ENCODE results near the gene OR7A5. TPM values are rescaled to one million over a fixed set of nuclear protein-coding genes. Genes with fewer than 3 reads are reported as not detected.

The OR7A5 gene
- polyA plus RNA-seq, 1 donor from 2014 or later = not detected

DNA sequence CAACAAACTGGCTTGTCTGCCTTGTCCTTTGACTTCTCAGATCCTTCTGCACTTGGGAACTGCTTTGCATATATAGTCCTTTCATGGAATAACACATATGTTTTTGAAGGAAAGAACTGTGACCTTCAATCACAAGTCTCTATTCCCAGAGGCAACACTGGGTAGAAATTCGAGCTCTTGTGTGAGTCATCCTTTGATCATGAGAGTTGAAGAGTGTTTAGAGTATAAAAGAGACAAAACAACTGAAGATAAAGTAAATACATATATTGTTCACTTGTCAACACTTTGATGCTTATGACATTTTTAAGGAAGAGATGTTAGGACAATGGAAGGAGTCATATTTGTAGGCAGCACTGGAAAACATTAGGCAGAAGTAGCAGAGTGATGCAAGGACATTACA, 5.2 kb upstream of the OR7A5 start:
- Histone ChIP-seq H3K4me2 (ENCODE audit: low read length) (no peak overlapping the region), H3K9ac (ENCODE audit: low read length) (no peak overlapping the region), H3K79me2 (replicated peaks; ENCODE audit: insufficient read depth, low read length) (no peaks in the 10 kb centered on the region), H3K9me3 (ENCODE audit: low read length) (no peaks in the 10 kb centered on the region), H3K36me3 (ENCODE audit: insufficient read depth, low read length) (no peaks in the 10 kb centered on the region), H3K27me3 (ENCODE audit: insufficient read depth, low read depth, low read length) (no peaks in the 10 kb centered on the region), H3K27ac (ENCODE audit: low read length) (no peak overlapping the region), H4K20me1 (ENCODE audit: insufficient read depth) (no peaks in the 10 kb centered on the region), H3K9me2 (ENCODE audit: insufficient read depth, low read length) (no peaks in the 10 kb centered on the region), H3K4me3 (ENCODE audit: low read length) (no peak overlapping the region), H3F3A (ENCODE audit: insufficient read depth, low read length, poor library complexity, severe bottlenecking) (no peaks in the 10 kb centered on the region), H2AFZ (ENCODE audit: low read depth, low read length) (no peak overlapping the region)
- TF ChIP-seq, protein P1, sequence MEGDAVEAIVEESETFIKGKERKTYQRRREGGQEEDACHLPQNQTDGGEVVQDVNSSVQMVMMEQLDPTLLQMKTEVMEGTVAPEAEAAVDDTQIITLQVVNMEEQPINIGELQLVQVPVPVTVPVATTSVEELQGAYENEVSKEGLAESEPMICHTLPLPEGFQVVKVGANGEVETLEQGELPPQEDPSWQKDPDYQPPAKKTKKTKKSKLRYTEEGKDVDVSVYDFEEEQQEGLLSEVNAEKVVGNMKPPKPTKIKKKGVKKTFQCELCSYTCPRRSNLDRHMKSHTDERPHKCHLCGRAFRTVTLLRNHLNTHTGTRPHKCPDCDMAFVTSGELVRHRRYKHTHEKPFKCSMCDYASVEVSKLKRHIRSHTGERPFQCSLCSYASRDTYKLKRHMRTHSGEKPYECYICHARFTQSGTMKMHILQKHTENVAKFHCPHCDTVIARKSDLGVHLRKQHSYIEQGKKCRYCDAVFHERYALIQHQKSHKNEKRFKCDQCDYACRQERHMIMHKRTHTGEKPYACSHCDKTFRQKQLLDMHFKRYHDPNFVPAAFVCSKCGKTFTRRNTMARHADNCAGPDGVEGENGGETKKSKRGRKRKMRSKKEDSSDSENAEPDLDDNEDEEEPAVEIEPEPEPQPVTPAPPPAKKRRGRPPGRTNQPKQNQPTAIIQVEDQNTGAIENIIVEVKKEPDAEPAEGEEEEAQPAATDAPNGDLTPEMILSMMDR (IDR thresholded peaks at IDR 0.05; ENCODE audit: poor library complexity, severe bottlenecking) = no peak
- TF ChIP-seq EZH2 (IDR thresholded peaks at IDR 0.05; ENCODE audit: borderline replicate concordance, insufficient read depth, low read length, poor library complexity, severe bottlenecking) (no peak), POLR2AphosphoS5 (IDR thresholded peaks at IDR 0.05) (no peak), MXI1 (conservative IDR thresholded peaks at IDR 0.05; ENCODE audit: poor library complexity, severe bottlenecking) (no peak), RAD21 (conservative IDR thresholded peaks at IDR 0.05) (no peak), EP300 (conservative IDR thresholded peaks at IDR 0.05; ENCODE audit: poor library complexity, severe bottlenecking) (no peak), TAF1 (IDR thresholded peaks at IDR 0.05; ENCODE audit: low read depth) (no peak), SMC3 (conservative IDR thresholded peaks at IDR 0.05; ENCODE audit: poor library complexity) (no peak)
- TF ChIP-seq, protein P2, sequence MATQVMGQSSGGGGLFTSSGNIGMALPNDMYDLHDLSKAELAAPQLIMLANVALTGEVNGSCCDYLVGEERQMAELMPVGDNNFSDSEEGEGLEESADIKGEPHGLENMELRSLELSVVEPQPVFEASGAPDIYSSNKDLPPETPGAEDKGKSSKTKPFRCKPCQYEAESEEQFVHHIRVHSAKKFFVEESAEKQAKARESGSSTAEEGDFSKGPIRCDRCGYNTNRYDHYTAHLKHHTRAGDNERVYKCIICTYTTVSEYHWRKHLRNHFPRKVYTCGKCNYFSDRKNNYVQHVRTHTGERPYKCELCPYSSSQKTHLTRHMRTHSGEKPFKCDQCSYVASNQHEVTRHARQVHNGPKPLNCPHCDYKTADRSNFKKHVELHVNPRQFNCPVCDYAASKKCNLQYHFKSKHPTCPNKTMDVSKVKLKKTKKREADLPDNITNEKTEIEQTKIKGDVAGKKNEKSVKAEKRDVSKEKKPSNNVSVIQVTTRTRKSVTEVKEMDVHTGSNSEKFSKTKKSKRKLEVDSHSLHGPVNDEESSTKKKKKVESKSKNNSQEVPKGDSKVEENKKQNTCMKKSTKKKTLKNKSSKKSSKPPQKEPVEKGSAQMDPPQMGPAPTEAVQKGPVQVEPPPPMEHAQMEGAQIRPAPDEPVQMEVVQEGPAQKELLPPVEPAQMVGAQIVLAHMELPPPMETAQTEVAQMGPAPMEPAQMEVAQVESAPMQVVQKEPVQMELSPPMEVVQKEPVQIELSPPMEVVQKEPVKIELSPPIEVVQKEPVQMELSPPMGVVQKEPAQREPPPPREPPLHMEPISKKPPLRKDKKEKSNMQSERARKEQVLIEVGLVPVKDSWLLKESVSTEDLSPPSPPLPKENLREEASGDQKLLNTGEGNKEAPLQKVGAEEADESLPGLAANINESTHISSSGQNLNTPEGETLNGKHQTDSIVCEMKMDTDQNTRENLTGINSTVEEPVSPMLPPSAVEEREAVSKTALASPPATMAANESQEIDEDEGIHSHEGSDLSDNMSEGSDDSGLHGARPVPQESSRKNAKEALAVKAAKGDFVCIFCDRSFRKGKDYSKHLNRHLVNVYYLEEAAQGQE (IDR thresholded peaks at IDR 0.05; ENCODE audit: borderline replicate concordance) = no peak

DNA sequence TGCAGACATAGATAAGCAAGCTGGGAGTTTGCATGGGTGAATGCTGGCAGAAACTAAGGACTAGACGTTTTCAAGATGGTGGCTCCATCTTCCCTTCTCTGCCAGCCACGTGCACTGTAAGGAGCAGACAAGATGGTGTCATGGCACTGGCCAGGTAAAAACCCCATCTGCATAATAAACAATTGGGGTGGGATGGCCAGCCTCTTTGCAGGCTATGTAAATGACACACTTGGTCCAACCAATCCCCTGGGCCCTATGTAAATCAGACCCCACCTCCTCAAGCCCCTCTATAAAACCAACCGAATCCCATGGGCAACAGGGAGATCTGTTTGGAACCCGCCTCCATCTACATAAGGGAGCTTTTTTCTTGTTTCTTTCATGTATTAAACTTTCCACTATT, 2.4 kb upstream of the OR7A5 start:
- no peak overlapping the region for H3K9ac ChIP-seq (ENCODE audit: low read length)
- no peaks in the 10 kb centered on the region for H3K79me2 ChIP-seq (replicated peaks; ENCODE audit: insufficient read depth, low read length)
- TF ChIP-seq EZH2 (IDR thresholded peaks at IDR 0.05; ENCODE audit: borderline replicate concordance, insufficient read depth, low read length, poor library complexity, severe bottlenecking) (no peak), POLR2AphosphoS5 (IDR thresholded peaks at IDR 0.05) (no peak), EP300 (conservative IDR thresholded peaks at IDR 0.05; ENCODE audit: poor library complexity, severe bottlenecking) (no peak), SMC3 (conservative IDR thresholded peaks at IDR 0.05; ENCODE audit: poor library complexity) (no peak), MXI1 (conservative IDR thresholded peaks at IDR 0.05; ENCODE audit: poor library complexity, severe bottlenecking) (no peak), TAF1 (IDR thresholded peaks at IDR 0.05; ENCODE audit: low read depth) (no peak), RAD21 (conservative IDR thresholded peaks at IDR 0.05) (no peak)
- TF ChIP-seq, protein P2 (IDR thresholded peaks at IDR 0.05; ENCODE audit: borderline replicate concordance) = no peak
- TF ChIP-seq, protein P1 (IDR thresholded peaks at IDR 0.05; ENCODE audit: poor library complexity, severe bottlenecking) = no peak
- no peaks in the 10 kb centered on the region for H3K9me2 ChIP-seq (ENCODE audit: insufficient read depth, low read length)
- H3K27me3 ChIP-seq (ENCODE audit: insufficient read depth, low read depth, low read length) = no peaks in the 10 kb centered on the region
- H2AFZ ChIP-seq (ENCODE audit: low read depth, low read length) = no peak overlapping the region
- H3F3A ChIP-seq (ENCODE audit: insufficient read depth, low read length, poor library complexity, severe bottlenecking) = no peaks in the 10 kb centered on the region
- no peak overlapping the region for H3K4me3 ChIP-seq (ENCODE audit: low read length)
- no peaks in the 10 kb centered on the region for H3K36me3 ChIP-seq (ENCODE audit: insufficient read depth, low read length)
- no peak overlapping the region for H3K4me2 ChIP-seq (ENCODE audit: low read length)
- H3K27ac ChIP-seq (ENCODE audit: low read length) = no peak overlapping the region
- no peaks in the 10 kb centered on the region for H3K9me3 ChIP-seq (ENCODE audit: low read length)
- H4K20me1 ChIP-seq (ENCODE audit: insufficient read depth) = no peaks in the 10 kb centered on the region
